K562 (cell line): ENCODE data around the gene NFATC1. TPM values are rescaled to one million over a fixed set of nuclear protein-coding genes. Genes with fewer than 3 reads are reported as not detected.

ENCODE experiments used
- ATF2 ChIP-seq: sonication (generic); formaldehyde crosslinking; IDR thresholded peaks from 2 replicates; pipeline ENCODE4 v1.8.1; 2022; ENCODE audit warnings: missing genetic modification reagents
- BCL6 ChIP-seq: fragments of 250-450 bp; sonication (Bioruptor Pico); IDR thresholded peaks from 2 replicates; pipeline ENCODE4 v1.4.0; 2020
- DIDO1 ChIP-seq: fragments of 450-650 bp; IDR thresholded peaks from 2 replicates; pipeline ENCODE4 v1.6.1; 2016; ENCODE audit warnings: low read depth, missing biosample characterization, missing genetic modification characterization
- EHMT2 ChIP-seq: fragments of 450-650 bp; IDR thresholded peaks from 2 replicates; pipeline ENCODE4 v1.6.1; 2018; ENCODE audit warnings: antibody characterized with exemption
- HIVEP1 ChIP-seq: fragments of 250-450 bp; sonication (Bioruptor Pico); IDR thresholded peaks from 2 replicates; pipeline ENCODE4 v1.4.0; 2020; ENCODE audit warnings: mild to moderate bottlenecking
- HNRNPH1 ChIP-seq: fragments of 200-400 bp; formaldehyde crosslinking; optimal IDR thresholded peaks from 2 replicates; pipeline ENCODE3; 2017; ENCODE audit warnings: low read depth, mild to moderate bottlenecking, low read length, moderate library complexity
- ILF3 ChIP-seq: fragments of 450-650 bp; IDR thresholded peaks from 2 replicates; pipeline ENCODE4 v1.6.1; 2018; ENCODE audit warnings: antibody characterized with exemption, mild to moderate bottlenecking, moderate library complexity, borderline replicate concordance
- MAFG ChIP-seq: fragments of 450-650 bp; conservative IDR thresholded peaks from 2 replicates; pipeline ENCODE4 v1.6.1; 2016; ENCODE audit warnings: missing genetic modification characterization, missing compliant biosample characterization
- PRDM10 ChIP-seq: fragments of 450-650 bp; IDR thresholded peaks from 2 replicates; pipeline ENCODE4 v1.6.1; 2018; ENCODE audit not compliant: partially characterized antibody
- PTRF ChIP-seq: fragments of 450-650 bp; IDR thresholded peaks from 2 replicates; pipeline ENCODE4 v1.6.1; 2016; ENCODE audit warnings: mild to moderate bottlenecking, missing genetic modification characterization, missing compliant biosample characterization
- RREB1 ChIP-seq: fragments of 250-450 bp; sonication (Bioruptor Pico); IDR thresholded peaks from 2 replicates; pipeline ENCODE4 v1.4.0; 2020
- SRSF1 ChIP-seq: fragments of 200-400 bp; formaldehyde crosslinking; IDR thresholded peaks from 2 replicates; pipeline ENCODE4 v1.6.1; 2017; ENCODE audit warnings: mild to moderate bottlenecking, low read depth, low read length, moderate library complexity
- ZNF408 ChIP-seq: fragments of 250-450 bp; sonication (Bioruptor Pico); IDR thresholded peaks from 2 replicates; pipeline ENCODE4 v1.4.0; 2020; ENCODE audit warnings: low read depth, mild to moderate bottlenecking, moderate library complexity
- polyA plus RNA-seq, 8 experiments: library from polyadenylated mRNA; depleted of rRNA in 4 of 8; stranded (reverse) in 5 of 8; unstranded in 3 of 8; fragments of >200 nt; fragmentation: Nextera tagmentation in 2 of 8; fragmentation: Illumina TruSeq in 1 of 8; extraction: Ambion mirVana in 2 of 8; extraction: Trizol in 1 of 8; gene quantifications; 2 replicates each; pipeline versions ENCODE4 v1.2.1 to v1.2.3, GENCODE V29; 2011 to 2014; ENCODE audit warnings: inconsistent platforms in 1 of 8, missing spikeins in 1 of 8
- total RNA-seq, 7 experiments: library from RNA; depleted of rRNA in 6 of 7; stranded (reverse); fragments of >200 nt in 6 of 7; fragmentation: Illumina TruSeq in 2 of 7; extraction: Trizol in 2 of 7; gene quantifications; 2 replicates each; pipeline versions ENCODE4 v1.2.1 to v1.2.3, GENCODE V29; 2011 to 2021; ENCODE audit warnings: low replicate concordance in 1 of 7

NFATC1 gene
- total and polyA plus RNA-seq, 9 of the 15 experiments (the other 6 are each of a cell fraction or from before 2014, with no cell fraction given): 1.1 to 16.4 (median 2.5) TPM

GRCh38 chr18:79515944-79516351 lies 120.2 kb downstream of the NFATC1 start (continued):
- no peak for TF ChIP-seq PRDM10
- no peak for TF ChIP-seq EHMT2
- TF ChIP-seq HNRNPH1: no peak
- TF ChIP-seq HIVEP1 (CRISPR knock-in tag): no peak
- TF ChIP-seq ATF2: no peak
- no peak for TF ChIP-seq DIDO1 (tag)
- TF ChIP-seq PTRF: no peak
- no peak for TF ChIP-seq MAFG (tag)
- no peak for TF ChIP-seq SRSF1
- no peak for TF ChIP-seq RREB1 (CRISPR knock-in tag)
- no peak for TF ChIP-seq ILF3
- no peak for TF ChIP-seq BCL6 (CRISPR knock-in tag)
- no peak for TF ChIP-seq ZNF408 (CRISPR knock-in tag)
